Left forelimb (tissue), 1 donor: ENCODE data around the gene CRP.
"Not testable (repeated sequence)": the region's sequence is repeated elsewhere in the genome, so short reads cannot be mapped to it uniquely, and the experiment has no call there.

Source experiments
- DNase-seq: peaks from one replicate; pipeline ENCODE4 v3.0.0-alpha.2; 2018; ENCODE audit warnings: low spot score

Gene CRP

GRCh38 chr1:159699653-159700052 is 14.7 kb downstream of the CRP start:
- DNase-seq = no peak

GRCh38 chr1:159699246-159699645 is 15.1 kb downstream of the CRP start:
- no peak for DNase-seq

DNA sequence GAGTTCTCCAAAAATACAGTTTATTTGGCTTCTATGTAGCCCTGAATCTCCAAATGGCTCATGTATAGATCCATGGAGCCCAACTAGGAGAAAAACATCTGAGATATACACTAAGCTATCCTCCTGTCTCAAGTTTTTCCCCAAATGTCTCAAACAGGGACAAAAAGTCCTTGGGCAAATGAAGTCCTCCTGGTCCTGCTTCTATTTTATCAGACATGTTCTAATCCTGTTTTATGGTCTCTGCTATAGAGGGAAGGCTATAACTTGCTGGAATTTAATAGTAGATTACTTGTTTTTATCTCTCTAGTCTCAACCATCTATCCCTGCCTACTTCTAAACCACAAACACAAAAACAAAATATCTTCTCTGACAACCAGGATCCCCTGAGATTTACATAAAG is 26.9 kb downstream of the CRP start:
- DNase-seq = no peak

DNA sequence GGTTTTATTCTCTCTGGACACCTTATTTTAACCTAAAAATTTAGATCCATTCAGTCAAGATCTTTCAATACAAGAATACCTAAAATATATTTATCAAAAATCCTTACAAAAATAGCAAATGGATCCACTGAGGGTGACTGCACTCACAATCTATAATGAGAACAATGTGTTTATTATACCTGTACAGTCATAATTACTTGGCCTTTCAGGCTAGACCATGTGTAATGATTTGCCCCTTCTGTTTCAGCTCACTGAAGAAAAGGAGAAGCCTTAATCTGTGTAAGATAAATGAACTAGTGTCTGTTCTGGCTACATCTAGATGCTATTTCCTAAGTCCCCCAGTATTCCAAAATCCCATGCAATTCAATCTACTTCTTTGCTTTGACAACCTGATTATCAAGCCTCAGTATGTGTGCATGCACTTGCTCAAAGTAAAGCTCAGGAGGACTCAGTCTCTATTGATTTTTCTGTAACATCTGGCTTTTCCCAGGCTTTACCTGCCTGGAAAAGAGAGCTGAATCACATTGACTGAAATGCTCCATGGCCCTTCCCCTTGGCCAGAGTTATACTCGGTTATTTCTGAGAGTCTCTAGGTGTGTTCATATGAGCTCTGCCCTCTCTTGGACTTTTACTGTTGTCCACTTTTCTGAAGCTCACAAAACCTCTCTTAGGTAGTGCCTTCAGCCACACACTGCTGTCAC is 27.6 kb downstream of the CRP start:
- no peak for DNase-seq

DNA sequence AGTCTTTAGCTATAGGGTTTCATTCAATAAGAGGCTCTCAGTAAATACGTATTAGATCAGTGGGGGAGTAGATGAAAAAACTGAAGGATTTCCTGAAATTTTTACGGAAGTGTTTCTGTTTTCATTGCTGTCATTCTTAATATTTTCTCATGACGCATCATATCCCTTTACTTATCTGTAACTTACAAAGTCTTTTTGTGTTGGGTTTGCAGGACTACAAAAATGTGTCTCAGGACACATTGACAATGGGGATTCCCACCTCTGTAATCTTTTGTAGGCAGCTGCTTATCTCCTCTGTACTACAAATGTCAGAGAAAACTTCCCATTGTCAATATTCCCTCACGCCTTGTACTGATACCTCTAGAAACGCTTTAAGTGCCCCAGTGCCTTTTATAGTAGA is 35.5 kb downstream of the CRP start:
- no peak for DNase-seq

GRCh38 chr1:159675046-159675445 is 39.3 kb downstream of the CRP start:
- no peak for DNase-seq

- not testable (repeated sequence) for DNase-seq
Observed at GRCh38 chr1:159672390-159672789, 42.0 kb downstream of the CRP start.

- no peak for DNase-seq
Observed at GRCh38 chr1:159669338-159669737, 45.1 kb downstream of the CRP start.

DNA sequence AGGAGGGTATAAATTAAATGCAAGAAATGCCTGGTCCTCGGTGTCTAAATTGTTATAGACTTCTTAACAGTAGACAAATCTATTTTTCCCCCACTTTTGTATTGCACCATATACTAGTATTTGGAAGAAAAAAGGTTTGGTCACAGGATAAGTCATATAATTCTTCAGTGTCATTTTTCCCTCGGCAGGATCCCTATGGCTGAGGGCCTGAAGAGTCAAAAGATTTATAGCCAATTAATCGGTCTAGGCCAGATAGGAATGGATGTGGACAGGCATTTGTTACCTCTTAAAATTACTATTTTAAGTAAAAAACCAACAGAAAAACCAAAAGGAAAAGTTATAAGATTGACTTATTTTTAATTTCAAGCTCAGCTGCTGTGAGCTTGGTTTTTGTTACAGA is 45.6 kb downstream of the CRP start:
- DNase-seq = no peak

GRCh38 chr1:159664247-159664646 is 50.1 kb downstream of the CRP start:
- no peak for DNase-seq

DNA sequence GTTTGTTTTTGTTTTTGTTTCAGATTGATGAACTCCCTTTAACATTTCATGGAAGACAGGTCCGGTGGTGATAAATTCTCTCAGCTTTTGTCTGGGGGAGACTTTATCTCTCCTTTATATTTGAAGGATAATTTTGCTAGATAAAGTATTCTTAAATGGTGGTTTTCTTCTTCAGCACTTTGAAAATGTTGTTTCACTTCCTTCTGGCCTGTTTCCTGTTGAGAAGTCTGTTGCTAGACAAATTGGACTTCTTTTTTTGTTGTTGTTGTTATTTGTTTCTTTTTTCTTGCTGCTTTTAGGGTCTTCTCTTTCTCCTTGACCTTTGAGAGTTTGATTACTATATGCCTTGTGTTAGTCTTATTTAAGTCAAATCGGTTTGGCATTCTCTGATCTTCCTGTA is 50.8 kb downstream of the CRP start:
- no peak for DNase-seq
